ENCODE results near the gene LBR.

- no peak for TF ChIP-seq CTCF (IDR thresholded peaks at IDR 0.05)
- TF ChIP-seq POLR2A (IDR thresholded peaks at IDR 0.05; ENCODE audit: low read depth): no peak
- no peak for TF ChIP-seq EP300 (IDR thresholded peaks at IDR 0.05)
- TF ChIP-seq POLR2AphosphoS5 (IDR thresholded peaks at IDR 0.05): no peak
These were observed 7.2 kb upstream of the LBR start for GRCh38 chr1:225435076-225435475.

All from esophagus muscularis mucosa (tissue), 4 donors.